Measurements from ENCODE around the gene HOXB4.

The HOXB4 gene

DNA sequence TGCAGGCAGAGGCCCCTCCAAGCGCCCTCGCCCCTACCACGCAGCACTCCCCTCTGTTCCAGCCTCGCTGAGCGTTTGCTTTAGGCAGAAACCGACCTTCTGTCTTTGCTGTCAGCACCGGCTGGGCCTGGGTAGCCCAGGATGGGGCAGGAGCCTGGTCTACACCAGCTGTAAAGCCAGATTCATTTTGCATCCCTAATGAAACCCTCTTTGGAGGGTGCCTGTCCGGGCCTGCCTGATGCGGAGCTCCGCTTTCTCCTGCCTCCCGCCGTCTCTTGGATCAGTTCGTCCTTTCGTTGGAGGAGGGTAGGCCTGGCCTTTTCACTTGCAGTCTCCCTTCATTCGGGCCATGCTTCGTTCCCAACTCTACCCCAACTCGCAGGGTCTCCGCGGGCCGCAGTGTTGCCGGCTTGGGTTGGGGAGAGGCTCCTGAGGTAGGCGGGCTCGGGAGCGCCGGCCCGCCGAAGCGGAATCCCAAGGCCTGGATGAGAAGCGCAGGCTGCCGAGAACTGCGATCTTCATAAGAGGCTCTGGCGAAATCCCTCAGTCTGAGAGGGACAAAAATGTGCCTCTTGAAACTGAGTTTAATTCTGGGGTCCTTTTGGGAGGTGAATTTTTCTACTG is 41.8 kb upstream of the HOXB4 start:
- DNase-seq (ENCODE audit: low spot score in 2 of 2), result no peak
- ATAC-seq (replicated peaks; ENCODE audit: extremely low read depth, poor library complexity, severe bottlenecking), result no peak
- peaks cover 23% of the 10 kb centered on the region for H3K4me1 Mint-ChIP-seq
- H3K27ac Mint-ChIP-seq (ENCODE audit: low read depth), result no peak overlapping the region
- no peak overlapping the region for H3K4me3 Mint-ChIP-seq
- H3K36me3 Mint-ChIP-seq (ENCODE audit: insufficient read depth), result peaks cover 23% of the 10 kb centered on the region
- no peaks in the 10 kb centered on the region for H3K9me3 Mint-ChIP-seq
- H3K27me3 Mint-ChIP-seq, result peaks cover 98% of the 10 kb centered on the region

DNA sequence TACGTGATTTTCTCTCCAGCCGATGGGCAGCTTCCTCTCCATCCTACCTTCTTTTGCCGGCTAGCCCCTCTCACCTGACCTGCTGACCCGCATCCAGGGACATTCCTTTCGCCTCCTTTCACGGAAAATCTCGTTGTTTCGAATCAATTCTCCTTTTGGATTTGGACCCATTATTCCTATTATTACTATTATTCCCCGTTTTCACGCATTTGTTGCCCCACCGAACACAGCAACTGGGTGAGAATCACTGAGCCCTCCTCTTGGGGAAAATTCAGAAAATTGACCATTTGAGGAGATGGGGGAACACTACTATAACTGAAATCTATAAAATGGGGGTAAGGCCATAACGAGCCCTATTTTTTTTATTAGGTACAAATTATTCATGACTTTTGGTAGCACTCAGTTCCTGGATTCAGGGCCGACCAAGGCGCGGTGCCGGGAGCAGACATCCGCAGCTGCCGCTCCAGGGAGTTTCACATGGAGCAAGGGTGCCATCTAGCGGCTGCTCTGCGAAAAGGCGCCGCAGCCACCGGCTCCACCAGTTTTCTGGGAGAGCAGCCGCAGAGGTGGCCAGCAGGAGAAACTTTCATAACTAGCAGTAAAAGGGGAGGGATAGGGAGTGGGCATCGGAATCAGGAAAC is 40.2 kb upstream of the HOXB4 start:
- DNase-seq (ENCODE audit: low spot score in 2 of 2) (peak; percentile 73 to 81), ATAC-seq (replicated peaks; ENCODE audit: extremely low read depth, poor library complexity, severe bottlenecking) (peak; percentile 44)
- H3K27me3 Mint-ChIP-seq, result peaks cover 100% of the 10 kb centered on the region
- no peak overlapping the region for H3K4me3 Mint-ChIP-seq
- H3K4me1 Mint-ChIP-seq, result peaks cover 38% of the 10 kb centered on the region
- no peak overlapping the region for H3K27ac Mint-ChIP-seq (ENCODE audit: low read depth)
- peaks cover 30% of the 10 kb centered on the region for H3K36me3 Mint-ChIP-seq (ENCODE audit: insufficient read depth)
- no peaks in the 10 kb centered on the region for H3K9me3 Mint-ChIP-seq

GRCh38 chr17:48617471-48618255 is 39.5 kb upstream of the HOXB4 start:
- Mint-ChIP-seq H3K9me3 (no peaks in the 10 kb centered on the region), H3K4me1 (peaks cover 46% of the 10 kb centered on the region), H3K36me3 (ENCODE audit: insufficient read depth) (peaks cover 30% of the 10 kb centered on the region), H3K4me3 (peak overlapping the region; percentile 39), H3K27me3 (peaks cover 100% of the 10 kb centered on the region), H3K27ac (ENCODE audit: low read depth) (peak overlapping the region; percentile 3)
- ATAC-seq (replicated peaks; ENCODE audit: extremely low read depth, poor library complexity, severe bottlenecking) (no peak), DNase-seq (ENCODE audit: low spot score in 2 of 2) (no peak)

DNA sequence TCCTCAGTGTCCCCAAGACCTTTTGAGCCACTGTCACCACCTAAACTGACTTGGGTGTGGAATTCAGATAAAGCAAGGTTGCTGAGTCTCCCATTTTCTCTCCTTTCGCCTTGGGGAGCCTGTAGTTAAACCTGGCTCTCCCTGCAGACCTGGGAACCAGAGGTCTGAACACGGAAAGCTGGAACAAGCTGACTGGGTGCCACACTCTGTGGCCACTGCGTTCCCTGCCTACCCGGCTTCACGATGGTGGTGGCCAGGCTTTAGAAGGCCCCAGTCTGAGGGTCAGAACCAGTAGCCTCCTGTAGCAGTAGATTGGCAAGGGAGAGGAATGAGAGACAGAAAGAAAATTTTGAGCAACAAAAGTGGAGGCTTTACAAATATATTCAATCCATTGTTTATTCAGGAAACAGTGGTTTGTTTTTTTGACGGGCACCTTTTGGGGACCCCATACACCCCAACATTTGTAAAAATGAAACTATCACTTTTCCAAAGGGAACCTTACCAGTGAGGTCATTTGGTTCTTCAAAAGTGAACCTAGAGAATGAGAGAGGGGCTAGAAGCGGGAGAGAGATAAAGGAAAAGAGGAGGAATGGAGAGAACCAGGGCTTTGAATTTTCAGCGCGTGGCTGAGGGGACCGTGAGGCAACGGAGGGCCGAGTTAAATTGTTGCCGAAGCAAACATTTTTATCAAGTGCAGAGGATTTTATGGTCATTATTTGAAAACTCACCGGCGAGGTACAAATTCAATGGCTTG is 38.7 kb upstream of the HOXB4 start:
- ATAC-seq (replicated peaks; ENCODE audit: extremely low read depth, poor library complexity, severe bottlenecking) (no peak), DNase-seq (ENCODE audit: low spot score in 2 of 2) (no peak)
- H3K4me1 Mint-ChIP-seq, result peaks cover 52% of the 10 kb centered on the region
- H3K36me3 Mint-ChIP-seq (ENCODE audit: insufficient read depth), result peaks cover 32% of the 10 kb centered on the region
- peaks cover 100% of the 10 kb centered on the region for H3K27me3 Mint-ChIP-seq
- H3K9me3 Mint-ChIP-seq, result no peaks in the 10 kb centered on the region
- peak overlapping the region; percentile 39 for H3K4me3 Mint-ChIP-seq
- H3K27ac Mint-ChIP-seq (ENCODE audit: low read depth), result peak overlapping the region; percentile 3

DNA sequence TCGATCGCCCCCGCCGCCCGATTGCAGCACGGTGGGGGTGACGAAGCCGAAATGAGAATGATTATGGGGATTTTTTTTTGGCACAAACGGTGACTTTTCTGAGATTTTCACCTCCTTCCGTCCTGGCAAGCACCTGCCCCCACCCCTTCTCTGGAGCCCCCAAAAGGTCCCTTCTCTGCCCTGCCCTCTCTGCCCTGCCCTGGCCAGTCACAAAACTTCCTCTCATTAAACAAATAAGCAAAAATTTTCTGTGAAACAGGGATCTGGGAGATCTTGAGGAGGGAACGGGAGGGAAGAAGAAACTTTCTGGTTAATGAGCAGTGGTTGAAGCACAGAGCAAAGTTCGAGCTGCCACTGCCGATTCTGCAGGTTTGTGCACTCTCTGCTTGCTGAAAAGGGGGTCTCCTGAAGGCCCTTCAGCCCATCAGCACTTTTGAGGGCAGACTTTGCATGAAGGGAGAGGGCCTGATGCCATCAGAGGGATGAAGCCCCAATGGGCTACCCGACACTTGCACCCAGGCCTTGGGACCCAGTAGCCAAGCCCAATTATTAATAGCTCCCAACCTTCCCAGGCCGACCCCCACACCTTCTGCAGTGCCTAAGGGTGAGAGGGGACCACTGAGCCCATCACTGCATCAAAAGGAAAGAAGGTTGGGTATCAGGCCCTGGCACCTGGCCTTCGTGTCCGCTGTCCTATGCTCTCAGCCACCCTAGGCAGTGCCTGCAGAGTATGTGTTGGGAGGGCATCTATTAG is 38.0 kb upstream of the HOXB4 start:
- H3K27ac Mint-ChIP-seq (ENCODE audit: low read depth), result peak overlapping the region; percentile 3
- no peak for DNase-seq (ENCODE audit: low spot score in 2 of 2)
- peaks cover 100% of the 10 kb centered on the region for H3K27me3 Mint-ChIP-seq
- H3K4me1 Mint-ChIP-seq, result peaks cover 59% of the 10 kb centered on the region
- peaks cover 32% of the 10 kb centered on the region for H3K36me3 Mint-ChIP-seq (ENCODE audit: insufficient read depth)
- H3K4me3 Mint-ChIP-seq, result no peak overlapping the region
- ATAC-seq (replicated peaks; ENCODE audit: extremely low read depth, poor library complexity, severe bottlenecking), result no peak
- H3K9me3 Mint-ChIP-seq, result no peaks in the 10 kb centered on the region

DNA sequence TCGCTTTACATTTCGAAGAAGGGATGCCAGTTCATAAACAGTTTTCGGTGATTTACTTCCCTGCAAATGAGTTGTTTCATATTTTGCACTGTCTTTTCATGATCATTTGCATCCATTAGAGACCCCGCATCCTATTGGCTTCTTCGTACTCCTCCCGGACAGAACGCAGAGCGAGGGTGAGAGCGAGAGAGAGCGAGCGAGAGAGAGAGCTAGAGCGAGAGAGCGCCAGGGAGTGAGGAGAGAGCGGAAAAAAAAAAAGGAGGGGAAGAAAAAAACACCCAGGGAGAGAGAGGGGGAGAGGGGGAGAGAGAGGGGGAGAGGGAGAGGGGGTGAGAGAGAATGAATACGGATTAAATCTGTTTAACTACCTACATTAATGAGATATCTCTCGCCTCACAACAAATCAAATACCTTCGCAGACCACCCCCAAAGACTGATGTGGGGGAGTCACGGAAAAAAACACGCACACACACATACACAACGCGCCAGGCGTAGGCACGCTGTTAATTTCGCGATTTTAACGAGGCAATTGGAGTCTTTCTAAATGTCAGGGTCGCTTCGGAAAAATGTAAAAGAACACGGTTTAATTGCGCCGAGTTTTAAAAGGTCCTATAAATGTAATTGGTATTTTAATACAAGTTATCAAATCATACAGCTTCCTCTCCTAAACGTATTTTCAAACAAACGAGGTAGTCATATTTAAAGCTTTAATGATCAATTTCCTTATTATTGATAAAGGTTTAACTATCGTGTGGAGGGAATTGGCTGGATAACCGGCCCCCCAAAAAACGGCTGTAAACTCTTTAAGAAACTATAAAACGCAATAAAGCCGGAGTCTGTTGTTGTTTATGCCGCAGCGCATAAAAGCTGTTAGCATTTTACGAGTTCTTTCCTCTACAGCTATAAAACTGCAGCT is 37.2 kb upstream of the HOXB4 start, which contains the start of gene HOXB8:
Gene HOXB8 (minus strand): TSS at position 246 of the 916 bp plus-strand sequence. CDS start 588 bp downstream, outside the sequence.
- no peak for DNase-seq (ENCODE audit: low spot score in 2 of 2)
- H3K27me3 Mint-ChIP-seq, result peaks cover 94% of the 10 kb centered on the region
- peaks cover 37% of the 10 kb centered on the region for H3K36me3 Mint-ChIP-seq (ENCODE audit: insufficient read depth)
- no peaks in the 10 kb centered on the region for H3K9me3 Mint-ChIP-seq
- peaks cover 65% of the 10 kb centered on the region for H3K4me1 Mint-ChIP-seq
- H3K27ac Mint-ChIP-seq (ENCODE audit: low read depth), result peak within 1 kb of the TSS; percentile 52
- peak within 1 kb of the TSS; percentile 93 for H3K4me3 Mint-ChIP-seq
- ATAC-seq (replicated peaks; ENCODE audit: extremely low read depth, poor library complexity, severe bottlenecking), result no peak

DNA sequence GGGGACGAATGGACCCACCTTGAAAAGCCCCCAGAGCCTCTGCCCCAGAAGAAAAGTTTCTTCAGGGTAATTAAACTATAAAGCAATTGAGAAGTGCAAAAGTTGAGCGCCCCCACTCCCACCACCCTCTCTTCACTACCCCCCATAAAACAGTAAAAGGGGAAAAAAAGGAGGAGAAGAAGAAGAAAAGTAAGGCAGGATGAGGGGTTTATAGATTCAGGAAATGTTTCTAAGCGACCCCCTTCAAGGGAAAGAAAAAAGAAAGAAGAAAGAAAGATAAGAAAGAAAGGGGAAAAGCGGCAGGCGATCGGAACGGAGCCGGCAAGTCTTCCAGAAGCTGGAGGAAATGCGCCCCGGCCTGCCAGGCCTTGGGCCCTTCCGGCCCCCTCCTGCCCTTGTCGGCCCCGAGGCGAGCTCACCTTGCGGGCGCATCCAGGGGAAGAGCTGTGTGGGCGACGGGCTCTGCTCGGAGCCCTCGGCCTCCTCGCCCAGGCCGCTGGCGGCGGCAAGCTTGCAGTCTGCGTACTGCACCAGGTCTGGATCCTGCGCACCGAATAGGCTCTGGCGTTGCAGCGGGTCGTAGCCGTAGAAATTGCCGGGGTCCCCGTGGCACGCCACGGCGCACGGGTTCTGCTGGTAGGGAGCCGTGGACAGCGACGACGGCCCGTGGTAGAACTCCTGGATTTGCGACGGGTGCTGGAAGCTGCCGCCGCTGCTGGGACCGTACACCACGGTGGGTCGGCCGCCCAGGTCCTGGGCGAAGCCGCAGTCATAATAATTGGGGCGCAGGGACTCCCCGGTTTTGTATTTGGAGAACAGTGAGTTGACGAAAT is 35.9 kb upstream of the HOXB4 start:
- peaks cover 65% of the 10 kb centered on the region for H3K4me1 Mint-ChIP-seq
- peak overlapping the region; percentile 93 for H3K4me3 Mint-ChIP-seq
- no peaks in the 10 kb centered on the region for H3K9me3 Mint-ChIP-seq
- peaks cover 37% of the 10 kb centered on the region for H3K36me3 Mint-ChIP-seq (ENCODE audit: insufficient read depth)
- ATAC-seq (replicated peaks; ENCODE audit: extremely low read depth, poor library complexity, severe bottlenecking) (no peak), DNase-seq (ENCODE audit: low spot score in 2 of 2) (no peak)
- H3K27me3 Mint-ChIP-seq, result peaks cover 86% of the 10 kb centered on the region
- H3K27ac Mint-ChIP-seq (ENCODE audit: low read depth), result no peak overlapping the region

- DNase-seq (ENCODE audit: low spot score in 2 of 2) (no peak), ATAC-seq (replicated peaks; ENCODE audit: extremely low read depth, poor library complexity, severe bottlenecking) (peak; percentile 66)
- Mint-ChIP-seq H3K9me3 (no peaks in the 10 kb centered on the region), H3K4me3 (peak overlapping the region; percentile 93), H3K27ac (ENCODE audit: low read depth) (no peak overlapping the region), H3K36me3 (ENCODE audit: insufficient read depth) (peaks cover 34% of the 10 kb centered on the region), H3K27me3 (peaks cover 84% of the 10 kb centered on the region), H3K4me1 (peaks cover 57% of the 10 kb centered on the region)
These were observed 34.9 kb upstream of the HOXB4 start for GRCh38 chr17:48612854-48613691.

DNA sequence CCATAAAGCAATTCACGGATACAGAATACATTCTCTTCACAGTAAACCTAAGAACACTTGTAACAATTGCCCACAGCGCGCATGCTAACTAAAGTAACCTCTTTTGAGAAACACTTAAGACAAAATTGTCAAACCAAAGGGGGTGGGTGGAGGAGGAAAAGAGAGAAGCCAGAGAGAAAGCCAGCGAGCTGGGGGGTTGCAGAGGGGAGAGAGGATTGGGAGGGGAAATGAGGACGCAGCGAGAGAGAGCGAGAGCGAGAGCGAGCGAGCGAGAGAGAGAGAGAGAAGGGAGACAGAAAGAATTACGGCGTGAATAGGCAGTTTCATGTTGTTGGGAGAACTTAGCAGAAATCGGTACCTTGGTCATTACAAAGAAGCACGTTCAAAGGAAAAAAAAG is 34.3 kb upstream of the HOXB4 start:
- no peak for ATAC-seq (replicated peaks; ENCODE audit: extremely low read depth, poor library complexity, severe bottlenecking)
- Mint-ChIP-seq H3K36me3 (ENCODE audit: insufficient read depth) (peaks cover 33% of the 10 kb centered on the region), H3K27ac (ENCODE audit: low read depth) (no peak overlapping the region), H3K9me3 (no peaks in the 10 kb centered on the region), H3K27me3 (peaks cover 84% of the 10 kb centered on the region), H3K4me1 (peaks cover 55% of the 10 kb centered on the region), H3K4me3 (peak overlapping the region; percentile 93)
- no peak for DNase-seq (ENCODE audit: low spot score in 2 of 2)

Data from central memory CD8-positive, alpha-beta T cell (primary cell).